Measurements from ENCODE around the gene ACKR3. TPM values are rescaled to one million over a fixed set of nuclear protein-coding genes. Genes with fewer than 3 reads are reported as not detected.

The ACKR3 gene
- total RNA-seq, 1 experiment from 2014 or later, result 0.61 TPM

DNA sequence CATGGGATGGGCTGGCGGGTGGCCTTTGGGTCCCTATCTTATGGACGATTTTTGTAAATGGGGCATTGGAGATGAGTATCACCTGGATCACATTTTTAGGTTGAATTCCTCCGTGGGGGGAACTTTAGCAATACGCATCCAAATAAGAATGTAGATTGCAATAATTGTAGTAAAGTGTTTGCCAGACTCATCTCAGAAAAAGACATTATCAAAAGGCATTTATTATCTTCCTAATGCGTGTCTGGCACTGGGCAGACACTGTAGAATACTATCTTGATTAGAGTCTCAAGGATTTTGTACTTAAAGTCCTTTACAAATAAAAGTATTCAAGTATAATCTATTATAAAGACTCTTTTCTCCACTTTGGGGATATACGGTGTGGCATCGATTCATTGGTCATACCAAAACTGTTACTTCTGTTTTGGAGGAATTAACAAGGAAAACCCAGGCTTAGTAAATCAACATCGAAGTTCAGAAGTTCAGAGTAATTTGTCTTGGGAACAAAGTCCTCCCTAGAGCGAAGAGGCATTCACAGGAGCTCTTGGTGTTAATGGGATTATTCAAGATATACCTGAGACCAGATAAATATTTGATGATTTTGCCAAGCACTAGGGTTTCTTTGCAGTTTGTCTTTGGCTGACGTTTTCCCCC is 578 bp upstream of the ACKR3 start:
- intact Hi-C loops (cut with micrococcal nuclease), result loop anchor here (1.0 kb wide), 2 partner anchors 56 to 458 kb away; no protein-coding TSS in a partner anchor
- Mint-ChIP-seq H3K4me1 (ENCODE audit: insufficient read depth, unreplicated experiment) (peaks cover 6% of the 10 kb centered on the region), H3K9me3 (ENCODE audit: unreplicated experiment) (no peaks in the 10 kb centered on the region), H3K27ac (ENCODE audit: low read depth, unreplicated experiment) (no peak overlapping the region), H3K36me3 (ENCODE audit: insufficient read depth, unreplicated experiment) (peaks cover 5% of the 10 kb centered on the region), H3K4me3 (ENCODE audit: unreplicated experiment) (peak overlapping the region; percentile 36), H3K27me3 (ENCODE audit: insufficient read depth, unreplicated experiment) (peaks cover 15% of the 10 kb centered on the region)
- DNase-seq (ENCODE audit: unreplicated experiment), result no peak
- BruUV-seq (replicated peaks), result no TSS peak
- CTCF ChIA-PET, result interaction anchor here (0.6 to 2.0 kb wide), 6 partner anchors 18 to 258 kb away, joined by 3 to 16 read pairs (median 3); no protein-coding TSS in a partner anchor
- POLR2A ChIA-PET, result interaction anchor here (0.7 to 1.4 kb wide), 2 partner anchors 18 to 56 kb away, joined by 3 read pairs; no protein-coding TSS in a partner anchor
- TF ChIP-seq, protein P1, sequence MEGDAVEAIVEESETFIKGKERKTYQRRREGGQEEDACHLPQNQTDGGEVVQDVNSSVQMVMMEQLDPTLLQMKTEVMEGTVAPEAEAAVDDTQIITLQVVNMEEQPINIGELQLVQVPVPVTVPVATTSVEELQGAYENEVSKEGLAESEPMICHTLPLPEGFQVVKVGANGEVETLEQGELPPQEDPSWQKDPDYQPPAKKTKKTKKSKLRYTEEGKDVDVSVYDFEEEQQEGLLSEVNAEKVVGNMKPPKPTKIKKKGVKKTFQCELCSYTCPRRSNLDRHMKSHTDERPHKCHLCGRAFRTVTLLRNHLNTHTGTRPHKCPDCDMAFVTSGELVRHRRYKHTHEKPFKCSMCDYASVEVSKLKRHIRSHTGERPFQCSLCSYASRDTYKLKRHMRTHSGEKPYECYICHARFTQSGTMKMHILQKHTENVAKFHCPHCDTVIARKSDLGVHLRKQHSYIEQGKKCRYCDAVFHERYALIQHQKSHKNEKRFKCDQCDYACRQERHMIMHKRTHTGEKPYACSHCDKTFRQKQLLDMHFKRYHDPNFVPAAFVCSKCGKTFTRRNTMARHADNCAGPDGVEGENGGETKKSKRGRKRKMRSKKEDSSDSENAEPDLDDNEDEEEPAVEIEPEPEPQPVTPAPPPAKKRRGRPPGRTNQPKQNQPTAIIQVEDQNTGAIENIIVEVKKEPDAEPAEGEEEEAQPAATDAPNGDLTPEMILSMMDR (IDR thresholded peaks at IDR 0.05; ENCODE audit: unreplicated experiment), result no peak

DNA sequence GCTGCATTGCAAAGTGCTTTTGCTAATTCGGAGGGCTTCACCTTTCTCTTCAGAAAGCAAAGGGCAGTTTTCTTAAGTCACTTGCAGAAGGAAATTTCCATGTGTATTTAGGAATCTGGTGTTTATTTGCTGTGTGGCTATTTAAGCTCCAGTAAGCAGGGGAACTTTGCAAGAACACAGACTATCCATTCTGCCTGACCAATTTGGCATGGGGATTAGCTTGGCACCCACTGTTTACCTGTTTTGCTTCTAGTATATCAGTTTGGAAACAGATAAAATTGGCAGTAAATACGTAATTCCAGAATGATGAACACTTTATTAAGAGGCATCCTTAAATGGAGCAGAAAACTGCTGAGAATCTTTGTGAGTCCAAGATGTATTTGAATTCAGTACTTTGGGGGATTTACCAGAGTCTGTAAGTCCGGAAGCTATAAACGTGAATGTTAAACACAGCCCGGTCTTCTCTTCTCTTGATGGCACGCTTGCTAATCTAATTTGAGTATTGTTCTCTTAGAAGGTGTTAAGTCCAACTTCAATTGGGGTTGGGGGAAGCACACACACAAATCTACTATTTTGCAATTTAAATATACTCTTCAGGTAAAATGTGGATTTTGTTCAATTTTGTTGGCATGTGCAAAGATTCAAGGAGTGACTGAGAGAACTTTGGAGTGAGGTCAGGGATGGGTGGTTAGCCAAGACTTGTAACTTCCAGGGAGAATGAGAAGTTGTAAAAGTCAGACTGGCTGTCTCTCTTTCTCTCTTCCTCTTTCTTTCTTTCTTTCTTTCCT is 650 bp downstream of the ACKR3 start:
- ChIA-PET POLR2A (interaction anchor here (0.8 to 1.4 kb wide), 2 partner anchors 17 to 480 kb away, joined by 3 read pairs; no protein-coding TSS in a partner anchor), CTCF (interaction anchor here (0.6 to 2.0 kb wide), 7 partner anchors 22 to 218 kb away, joined by 3 to 16 read pairs (median 4); no protein-coding TSS in a partner anchor)
- Mint-ChIP-seq H3K36me3 (ENCODE audit: insufficient read depth, unreplicated experiment) (no peaks in the 10 kb centered on the region), H3K4me1 (ENCODE audit: insufficient read depth, unreplicated experiment) (peaks cover 6% of the 10 kb centered on the region), H3K27me3 (ENCODE audit: insufficient read depth, unreplicated experiment) (peaks cover 15% of the 10 kb centered on the region), H3K27ac (ENCODE audit: low read depth, unreplicated experiment) (no peak overlapping the region), H3K9me3 (ENCODE audit: unreplicated experiment) (no peaks in the 10 kb centered on the region), H3K4me3 (ENCODE audit: unreplicated experiment) (peak overlapping the region; percentile 36)
- intact Hi-C loops (cut with micrococcal nuclease), result no loop called here
- TF ChIP-seq, protein P1 (IDR thresholded peaks at IDR 0.05; ENCODE audit: unreplicated experiment), result no peak
- BruUV-seq (replicated peaks), result no TSS peak
- no peak for DNase-seq (ENCODE audit: unreplicated experiment)

DNA sequence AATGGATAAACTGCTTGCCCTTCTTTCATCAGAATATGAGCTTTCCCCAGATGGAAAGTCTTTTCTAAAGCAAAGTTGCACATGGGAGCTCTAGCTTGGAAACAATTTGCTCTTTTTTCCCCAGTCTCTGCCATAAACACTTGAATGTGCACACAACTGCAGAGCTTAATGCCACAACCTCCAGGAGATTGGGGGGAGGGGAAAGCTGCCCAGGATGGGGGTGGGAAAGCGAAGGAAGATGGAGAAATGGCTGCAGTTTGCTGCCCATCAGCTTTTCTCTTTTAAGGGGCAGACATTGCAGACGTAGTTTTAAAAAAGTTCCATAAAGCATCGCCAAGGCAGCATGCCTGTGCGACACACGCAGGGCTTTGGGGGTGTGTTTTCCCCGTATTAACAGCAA is 1.5 kb downstream of the ACKR3 start:
- Mint-ChIP-seq H3K36me3 (ENCODE audit: insufficient read depth, unreplicated experiment) (no peaks in the 10 kb centered on the region), H3K9me3 (ENCODE audit: unreplicated experiment) (no peaks in the 10 kb centered on the region), H3K4me3 (ENCODE audit: unreplicated experiment) (no peak overlapping the region), H3K4me1 (ENCODE audit: insufficient read depth, unreplicated experiment) (peaks cover 6% of the 10 kb centered on the region), H3K27me3 (ENCODE audit: insufficient read depth, unreplicated experiment) (peaks cover 11% of the 10 kb centered on the region), H3K27ac (ENCODE audit: low read depth, unreplicated experiment) (no peak overlapping the region)
- ChIA-PET POLR2A (interaction anchor here (0.6 to 0.8 kb wide), 2 partner anchors 301 to 479 kb away, joined by 3 read pairs; no protein-coding TSS in a partner anchor), CTCF (interaction anchor here (0.6 kb wide), 1 partner anchor 203 kb away, joined by 3 read pairs; no protein-coding TSS in a partner anchor)
- intact Hi-C loops (cut with micrococcal nuclease), result no loop called here
- BruUV-seq (replicated peaks), result no TSS peak
- no peak for DNase-seq (ENCODE audit: unreplicated experiment)
- TF ChIP-seq, protein P1 (IDR thresholded peaks at IDR 0.05; ENCODE audit: unreplicated experiment), result no peak

DNA sequence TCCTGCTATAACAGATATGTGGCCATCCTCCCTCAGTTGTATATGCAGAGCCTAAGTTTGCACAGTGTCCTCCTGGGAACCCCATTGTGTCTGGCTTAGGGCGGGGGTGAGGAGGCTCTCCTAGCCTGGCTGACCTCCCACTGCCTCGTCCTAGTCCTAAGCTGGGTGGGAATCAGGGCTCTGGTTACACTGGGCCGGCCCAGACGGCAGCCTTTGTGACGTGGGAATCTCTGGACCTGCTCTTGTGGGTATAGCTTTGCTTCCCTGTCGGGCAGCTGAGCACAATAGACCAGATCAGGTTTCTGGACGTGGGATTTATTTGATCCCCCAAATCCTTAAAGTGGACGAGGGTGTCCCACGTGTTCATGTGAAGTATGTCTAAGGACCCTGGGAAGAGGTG is 2.9 kb downstream of the ACKR3 start:
- Mint-ChIP-seq H3K36me3 (ENCODE audit: insufficient read depth, unreplicated experiment) (no peaks in the 10 kb centered on the region), H3K4me1 (ENCODE audit: insufficient read depth, unreplicated experiment) (peaks cover 6% of the 10 kb centered on the region), H3K27ac (ENCODE audit: low read depth, unreplicated experiment) (no peak overlapping the region), H3K4me3 (ENCODE audit: unreplicated experiment) (no peak overlapping the region), H3K27me3 (ENCODE audit: insufficient read depth, unreplicated experiment) (no peaks in the 10 kb centered on the region), H3K9me3 (ENCODE audit: unreplicated experiment) (no peaks in the 10 kb centered on the region)
- no TSS peak for BruUV-seq (replicated peaks)
- CTCF ChIA-PET, result no interaction called here
- POLR2A ChIA-PET, result no interaction called here
- intact Hi-C loops (cut with micrococcal nuclease), result no loop called here
- TF ChIP-seq, protein P1 (IDR thresholded peaks at IDR 0.05; ENCODE audit: unreplicated experiment), result no peak
- DNase-seq (ENCODE audit: unreplicated experiment), result no peak

Measured in MCF 10A (cell line).